ENCODE results near the gene RAB20. TPM values are rescaled to one million over a fixed set of nuclear protein-coding genes. Genes with fewer than 3 reads are reported as not detected.

RAB20 gene
- total and polyA plus RNA-seq, 9 of the 15 experiments (the other 6 are each of a cell fraction or from before 2014, with no cell fraction given): 0.62 to 9.2 (median 5.4) TPM

DNA sequence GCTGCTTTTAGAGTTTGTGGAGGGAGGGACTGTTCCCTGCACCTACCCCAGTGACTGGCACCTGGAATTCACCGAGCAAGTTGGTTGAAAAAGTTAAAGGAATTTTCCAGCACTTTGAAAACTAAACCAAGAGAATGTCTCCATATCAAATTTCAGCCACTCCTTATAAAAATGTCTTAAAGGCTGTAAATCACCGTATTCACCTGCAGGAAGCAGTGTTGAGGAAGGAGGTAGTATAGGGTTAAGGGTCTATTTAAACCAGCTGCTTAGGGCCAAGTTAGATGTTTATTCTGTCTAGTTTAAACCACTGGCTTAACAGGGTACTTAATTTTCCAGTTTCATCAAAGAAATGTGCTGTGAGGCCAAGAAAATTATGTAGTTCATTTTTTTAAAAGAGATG lies 3.8 kb upstream of the RAB20 start:
- ChIA-PET POLR2A (no interaction called here), CTCF (ENCODE audit: low intra/inter-chr PET ratio) (no interaction called here)
- DNase-seq (ENCODE audit: extremely low read depth in 1 of 4, low spot score in 3 of 4) (no peak), FAIRE-seq (no peak), ATAC-seq (no peak)
- TF ChIP-seq, protein P1, sequence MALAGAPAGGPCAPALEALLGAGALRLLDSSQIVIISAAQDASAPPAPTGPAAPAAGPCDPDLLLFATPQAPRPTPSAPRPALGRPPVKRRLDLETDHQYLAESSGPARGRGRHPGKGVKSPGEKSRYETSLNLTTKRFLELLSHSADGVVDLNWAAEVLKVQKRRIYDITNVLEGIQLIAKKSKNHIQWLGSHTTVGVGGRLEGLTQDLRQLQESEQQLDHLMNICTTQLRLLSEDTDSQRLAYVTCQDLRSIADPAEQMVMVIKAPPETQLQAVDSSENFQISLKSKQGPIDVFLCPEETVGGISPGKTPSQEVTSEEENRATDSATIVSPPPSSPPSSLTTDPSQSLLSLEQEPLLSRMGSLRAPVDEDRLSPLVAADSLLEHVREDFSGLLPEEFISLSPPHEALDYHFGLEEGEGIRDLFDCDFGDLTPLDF (CRISPR knock-in tag; IDR thresholded peaks at IDR 0.05): no peak
- no peak for TF ChIP-seq JUN (IDR thresholded peaks at IDR 0.05; ENCODE audit: borderline replicate concordance, low read depth, low read length)
- TF ChIP-seq JUN (CRISPR knock-in tag; IDR thresholded peaks at IDR 0.05; ENCODE audit: borderline replicate concordance): no peak
- 0 out of 2 replicates have a peak, but pooled peaks have one; percentile 27 for TF ChIP-seq HMBOX1 (IDR thresholded peaks at IDR 0.05)
- TF ChIP-seq, protein P2, sequence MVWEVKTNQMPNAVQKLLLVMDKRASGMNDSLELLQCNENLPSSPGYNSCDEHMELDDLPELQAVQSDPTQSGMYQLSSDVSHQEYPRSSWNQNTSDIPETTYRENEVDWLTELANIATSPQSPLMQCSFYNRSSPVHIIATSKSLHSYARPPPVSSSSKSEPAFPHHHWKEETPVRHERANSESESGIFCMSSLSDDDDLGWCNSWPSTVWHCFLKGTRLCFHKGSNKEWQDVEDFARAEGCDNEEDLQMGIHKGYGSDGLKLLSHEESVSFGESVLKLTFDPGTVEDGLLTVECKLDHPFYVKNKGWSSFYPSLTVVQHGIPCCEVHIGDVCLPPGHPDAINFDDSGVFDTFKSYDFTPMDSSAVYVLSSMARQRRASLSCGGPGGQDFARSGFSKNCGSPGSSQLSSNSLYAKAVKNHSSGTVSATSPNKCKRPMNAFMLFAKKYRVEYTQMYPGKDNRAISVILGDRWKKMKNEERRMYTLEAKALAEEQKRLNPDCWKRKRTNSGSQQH (CRISPR knock-in tag; IDR thresholded peaks at IDR 0.05): no peak
- 18% methylated on average over 2 of the region's 2 CpGs for WGBS (ENCODE audit: insufficient coverage, low coverage, missing lambda C conversion rate)
- Histone ChIP-seq H3K9me3 (replicated peaks; ENCODE audit: control insufficient read depth, insufficient read depth, low read depth, low read length) (no peaks in the 10 kb centered on the region; the same call in 1 of the 2 replicates), H3K27ac (ENCODE audit: extremely low read depth, low read depth, low read length) (no peak overlapping the region), H3K4me3 (no peak overlapping the region), H3K4me1 (replicated peaks in 1 of 2; ENCODE audit: control insufficient read depth in 2 of 2, insufficient read depth in 2 of 2, low read length in 2 of 2) (peaks cover 16 to 24% of the 10 kb centered on the region in 2 experiments; a peak in 4 of 5 replicates), H3K9me1 (ENCODE audit: control insufficient read depth, insufficient read depth, low read length) (no peaks in the 10 kb centered on the region), H3K36me3 (ENCODE audit: control insufficient read depth, insufficient read depth, low read length) (no peaks in the 10 kb centered on the region), H2AFZ (ENCODE audit: low read depth, low read length) (no peak overlapping the region), H3K9ac (ENCODE audit: insufficient read depth in 1 of 2, low read depth in 2 of 2, low read length in 2 of 2) (no peak overlapping the region), H3K27me3 (ENCODE audit: control insufficient read depth in 2 of 2, insufficient read depth in 2 of 2, low read length in 2 of 2) (no peaks in the 10 kb centered on the region), H3K4me2 (ENCODE audit: insufficient read depth, low read length) (no peak overlapping the region), H4K20me1 (replicated peaks; ENCODE audit: control insufficient read depth, insufficient read depth, low read length) (no peaks in the 10 kb centered on the region), H3K79me2 (ENCODE audit: control insufficient read depth, insufficient read depth, low read length) (peaks cover 11% of the 10 kb centered on the region)
- intact Hi-C loops (cut with micrococcal nuclease): no loop called here
- no TSS peak for BruUV-seq (replicated peaks)
- in situ Hi-C loops (cut with MboI): no loop called here
